Calu3 (cell line): ENCODE results near the gene CABP1. TPM values are rescaled to one million over a fixed set of nuclear protein-coding genes. Genes with fewer than 3 reads are reported as not detected.

Experiments used
- BruUV-seq: library from RNA; stranded (reverse); fragments of 400-500 nt; replicated peaks from 2 replicates; lab custom pipeline; 2021; lab: Mats Ljungman, UMichigan
- CTCF ChIA-PET: fragments of 300-600 bp; sonication (Branson Sonifier 250); formaldehyde crosslinking; loops from one replicate; lab custom pipeline; 2022; ENCODE audit warnings: antibody characterized with exemption; lab: Charles Lee
- DNase-seq: peaks from one replicate; pipeline ENCODE4 v3.0.0; 2022
- H3K27ac Mint-ChIP-seq: one replicate; pipeline ENCODE4 v1.8.0; 2022; ENCODE audit warnings: mixed read lengths; ENCODE audit not compliant: unreplicated experiment
- H3K27me3 Mint-ChIP-seq: one replicate; pipeline ENCODE4 v1.8.0; 2022; ENCODE audit warnings: mixed read lengths; ENCODE audit not compliant: unreplicated experiment
- H3K36me3 Mint-ChIP-seq: one replicate; pipeline ENCODE4 v1.8.0; 2022; ENCODE audit warnings: mild to moderate bottlenecking, moderate library complexity, mixed read lengths; ENCODE audit not compliant: insufficient read depth, unreplicated experiment
- H3K4me1 Mint-ChIP-seq: one replicate; pipeline ENCODE4 v1.8.0; 2022; ENCODE audit warnings: mild to moderate bottlenecking, low read depth, mixed read lengths; ENCODE audit not compliant: unreplicated experiment
- H3K4me3 Mint-ChIP-seq: one replicate; pipeline ENCODE4 v1.8.0; 2022; ENCODE audit warnings: mild to moderate bottlenecking, low read depth, moderate library complexity, mixed read lengths; ENCODE audit not compliant: unreplicated experiment
- H3K9me3 Mint-ChIP-seq: one replicate; pipeline ENCODE4 v1.8.0; 2022; ENCODE audit warnings: low read depth, mixed read lengths; ENCODE audit not compliant: unreplicated experiment
- intact Hi-C: fragments of 100-400 bp; cut with micrococcal nuclease; formaldehyde crosslinking; loops from one replicate; pipeline ENCODE4 v1.10.0; 2022; ENCODE audit not compliant: unreplicated experiment
- total RNA-seq: library from RNA; stranded (reverse); gene quantifications from 2 replicates; pipeline ENCODE4 v1.2.3, GENCODE V29; 2022
- TF ChIP-seq, protein P1 (sequence below): fragments of 200-600 bp; IDR thresholded peaks from one replicate; pipeline ENCODE4 v1.8.0; 2022; ENCODE audit warnings: antibody characterized with exemption; ENCODE audit not compliant: unreplicated experiment

Gene CABP1
- total RNA-seq, 1 experiment from 2014 or later, result 0.14 TPM

DNA sequence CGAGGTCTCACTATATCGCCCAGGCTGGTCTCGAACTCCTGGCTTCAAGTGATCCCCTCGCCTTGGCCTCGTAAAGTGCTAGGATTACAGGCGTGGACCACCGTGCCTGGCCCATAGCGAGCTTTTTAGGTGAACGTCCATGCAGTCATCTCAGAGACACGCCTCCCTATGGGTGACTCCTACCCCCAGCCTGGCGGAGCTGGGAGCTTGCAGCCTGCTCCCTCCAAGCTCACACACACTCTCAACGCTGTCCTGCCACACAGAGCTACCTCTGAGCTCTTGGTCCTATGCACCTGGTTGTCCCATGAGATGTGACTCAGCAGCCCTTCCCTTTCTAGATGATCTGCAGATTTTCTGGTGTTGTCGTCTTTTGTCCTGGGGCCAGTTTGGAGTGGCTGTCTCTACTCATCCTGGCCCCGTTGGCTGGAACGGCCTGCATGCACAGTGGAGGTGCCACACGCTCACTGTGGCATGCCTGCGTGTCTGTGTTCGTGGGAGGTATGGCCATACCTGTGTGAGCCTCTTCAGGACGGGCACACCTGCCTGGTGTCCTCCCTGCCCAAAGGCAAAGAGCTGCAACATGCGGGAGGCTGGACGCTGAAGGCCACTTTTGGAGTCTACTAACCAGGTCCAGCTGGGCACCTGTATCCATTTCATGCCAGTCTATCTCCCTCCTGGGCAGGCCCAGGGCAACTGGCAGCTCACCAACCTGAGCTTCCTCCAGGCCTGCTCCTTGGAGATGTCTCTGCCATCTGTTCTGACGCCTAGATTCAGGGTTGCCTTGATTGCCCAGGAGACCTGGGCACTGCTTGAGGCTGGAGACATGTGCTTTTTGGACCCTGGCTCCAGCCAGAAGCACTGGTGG, 18.1 kb downstream of the CABP1 start:
- CTCF ChIA-PET, result interaction anchor here (0.7 to 1.8 kb wide), 3 partner anchors 9 to 12 kb away, joined by 3 to 6 read pairs (median 3); no protein-coding TSS in a partner anchor
- no peak overlapping the region for H3K27ac Mint-ChIP-seq
- H3K9me3 Mint-ChIP-seq, result no peaks in the 10 kb centered on the region
- no TSS peak for BruUV-seq
- H3K4me1 Mint-ChIP-seq, result no peaks in the 10 kb centered on the region
- TF ChIP-seq, protein P1, sequence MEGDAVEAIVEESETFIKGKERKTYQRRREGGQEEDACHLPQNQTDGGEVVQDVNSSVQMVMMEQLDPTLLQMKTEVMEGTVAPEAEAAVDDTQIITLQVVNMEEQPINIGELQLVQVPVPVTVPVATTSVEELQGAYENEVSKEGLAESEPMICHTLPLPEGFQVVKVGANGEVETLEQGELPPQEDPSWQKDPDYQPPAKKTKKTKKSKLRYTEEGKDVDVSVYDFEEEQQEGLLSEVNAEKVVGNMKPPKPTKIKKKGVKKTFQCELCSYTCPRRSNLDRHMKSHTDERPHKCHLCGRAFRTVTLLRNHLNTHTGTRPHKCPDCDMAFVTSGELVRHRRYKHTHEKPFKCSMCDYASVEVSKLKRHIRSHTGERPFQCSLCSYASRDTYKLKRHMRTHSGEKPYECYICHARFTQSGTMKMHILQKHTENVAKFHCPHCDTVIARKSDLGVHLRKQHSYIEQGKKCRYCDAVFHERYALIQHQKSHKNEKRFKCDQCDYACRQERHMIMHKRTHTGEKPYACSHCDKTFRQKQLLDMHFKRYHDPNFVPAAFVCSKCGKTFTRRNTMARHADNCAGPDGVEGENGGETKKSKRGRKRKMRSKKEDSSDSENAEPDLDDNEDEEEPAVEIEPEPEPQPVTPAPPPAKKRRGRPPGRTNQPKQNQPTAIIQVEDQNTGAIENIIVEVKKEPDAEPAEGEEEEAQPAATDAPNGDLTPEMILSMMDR, result no peak
- H3K27me3 Mint-ChIP-seq, result peaks cover 19% of the 10 kb centered on the region
- no peak overlapping the region for H3K4me3 Mint-ChIP-seq
- H3K36me3 Mint-ChIP-seq, result no peaks in the 10 kb centered on the region
- intact Hi-C loops, result no loop called here
- no peak for DNase-seq

DNA sequence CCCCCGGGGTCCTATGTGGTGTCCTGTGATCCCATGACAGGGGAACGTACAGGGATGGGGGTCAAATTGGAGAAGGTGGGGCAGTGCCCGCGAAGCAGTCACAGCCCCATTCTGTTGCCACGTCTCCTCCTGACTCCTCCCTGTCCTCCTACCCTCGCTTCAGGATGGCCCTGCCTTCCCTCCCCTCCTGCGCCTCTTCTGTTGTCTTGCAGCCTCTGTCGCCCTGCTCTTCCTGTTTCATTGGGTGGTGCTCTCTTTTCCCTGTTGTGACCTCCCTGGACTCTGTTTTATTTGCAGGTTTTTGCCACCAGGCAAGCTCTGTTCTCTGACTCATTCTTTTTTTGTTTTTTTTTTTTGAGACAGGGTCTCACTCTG, 18.7 kb downstream of the CABP1 start:
- TF ChIP-seq, protein P1, result no peak
- BruUV-seq, result no TSS peak
- intact Hi-C loops, result no loop called here
- DNase-seq, result no peak
- Mint-ChIP-seq H3K36me3 (no peaks in the 10 kb centered on the region), H3K4me1 (no peaks in the 10 kb centered on the region), H3K4me3 (no peak overlapping the region), H3K27me3 (peaks cover 13% of the 10 kb centered on the region), H3K9me3 (no peaks in the 10 kb centered on the region), H3K27ac (no peak overlapping the region)
- CTCF ChIA-PET, result interaction anchor here (0.7 to 1.2 kb wide), 3 partner anchors 10 to 12 kb away, joined by 3 to 5 read pairs (median 3); no protein-coding TSS in a partner anchor

DNA sequence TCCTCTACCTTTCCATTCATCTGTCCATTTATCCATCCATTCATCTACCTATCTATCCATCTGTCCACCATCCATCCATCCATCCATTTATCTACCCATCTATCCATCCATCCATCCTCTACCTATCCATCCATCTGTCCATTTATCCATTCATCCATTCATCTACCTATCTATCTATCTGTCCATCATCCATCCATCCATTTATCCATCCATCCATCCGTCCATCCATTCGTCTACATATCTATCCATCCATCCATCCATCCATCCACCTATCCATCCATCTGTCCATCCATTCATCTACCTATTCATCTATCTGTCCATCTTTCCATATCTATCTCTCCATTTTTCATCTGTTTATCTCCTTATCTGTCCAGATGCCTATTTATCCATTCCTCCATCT, 21.0 kb downstream of the CABP1 start:
- no peak for DNase-seq
- no TSS peak for BruUV-seq
- Mint-ChIP-seq H3K27me3 (no peaks in the 10 kb centered on the region), H3K9me3 (no peaks in the 10 kb centered on the region), H3K4me1 (no peaks in the 10 kb centered on the region), H3K4me3 (no peak overlapping the region), H3K36me3 (no peaks in the 10 kb centered on the region), H3K27ac (no peak overlapping the region)
- TF ChIP-seq, protein P1, result no peak
- intact Hi-C loops, result no loop called here
- CTCF ChIA-PET, result no interaction called here

DNA sequence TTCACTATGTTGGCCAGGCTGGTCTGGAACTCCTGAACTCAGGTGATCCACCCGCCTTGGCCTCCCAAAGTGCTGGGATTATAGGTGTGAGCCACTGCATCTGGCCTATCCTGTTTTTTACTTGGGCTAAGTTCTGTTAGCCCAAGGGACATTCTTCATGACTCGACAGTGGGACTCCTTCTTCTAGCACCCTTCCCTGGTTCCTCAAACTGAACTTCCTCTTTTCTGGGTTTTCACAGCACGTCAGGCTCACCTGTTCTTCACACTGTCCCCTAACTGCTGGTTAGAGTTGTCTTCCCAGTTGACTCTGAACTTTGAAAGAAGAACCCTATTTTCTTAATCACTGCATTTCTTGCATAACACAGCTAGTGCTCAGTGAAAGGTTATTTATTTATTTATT, 22.5 kb downstream of the CABP1 start:
- TF ChIP-seq, protein P1, result no peak
- Mint-ChIP-seq H3K9me3 (no peaks in the 10 kb centered on the region), H3K36me3 (no peaks in the 10 kb centered on the region)

More for the DNA sequence above, 22.5 kb downstream of the CABP1 start:
- DNase-seq, result no peak
- Mint-ChIP-seq H3K4me3 (no peak overlapping the region), H3K4me1 (no peaks in the 10 kb centered on the region), H3K27me3 (no peaks in the 10 kb centered on the region), H3K27ac (no peak overlapping the region)
- intact Hi-C loops, result no loop called here
- no TSS peak for BruUV-seq
- CTCF ChIA-PET, result interaction anchor here (1.4 kb wide), 1 partner anchor 13 kb away, joined by 5 read pairs; no protein-coding TSS in a partner anchor
